ENCODE data around the gene PRKRIP1. TPM values are rescaled to one million over a fixed set of nuclear protein-coding genes. Genes with fewer than 3 reads are reported as not detected.

Gene PRKRIP1
- total RNA-seq, 1 donor from 2014 or later: 44.8 TPM

DNA sequence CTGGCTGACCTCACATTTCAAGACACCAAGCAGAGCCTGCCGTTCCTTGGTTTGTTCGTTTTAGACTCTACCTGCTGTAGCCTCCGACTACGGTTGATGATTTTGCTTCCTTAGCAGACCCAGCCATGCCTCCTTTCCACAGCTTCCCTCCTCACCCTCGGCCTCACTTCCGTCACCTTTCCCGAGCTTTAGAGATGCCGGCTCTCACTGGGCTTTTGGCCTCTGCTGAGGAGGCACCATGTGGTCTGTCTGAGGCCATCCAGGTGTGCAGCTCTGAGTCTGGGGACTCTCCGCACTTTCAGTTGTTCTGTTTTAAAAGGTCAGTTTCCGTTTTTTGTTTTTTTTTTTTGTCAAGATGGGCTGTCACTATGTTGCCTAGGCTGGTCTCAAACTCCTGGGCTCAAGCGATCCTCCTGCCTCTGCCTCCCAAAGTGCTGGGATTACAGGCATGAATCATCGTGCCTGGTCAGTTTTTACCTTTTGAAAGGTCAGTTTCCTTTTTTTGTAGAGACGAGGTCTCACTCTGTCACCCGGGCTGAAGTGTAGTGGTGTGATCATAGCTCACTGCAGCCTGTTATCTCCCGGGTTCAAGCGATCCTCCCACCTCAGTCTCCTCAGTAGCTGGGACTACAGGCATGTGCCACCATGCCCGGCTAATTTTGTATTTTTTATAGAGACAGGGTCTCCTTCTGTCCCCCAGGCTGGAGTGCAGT is 49.0 kb downstream of the PRKRIP1 start:
- Mint-ChIP-seq H3K4me3 (ENCODE audit: low read depth) (no peak overlapping the region), H3K27me3 (no peaks in the 10 kb centered on the region), H3K9me3 (ENCODE audit: low read depth) (no peaks in the 10 kb centered on the region), H3K36me3 (ENCODE audit: insufficient read depth) (peaks cover 4% of the 10 kb centered on the region), H3K27ac (peak overlapping the region; percentile 23), H3K4me1 (ENCODE audit: low read depth) (no peaks in the 10 kb centered on the region)
- TF ChIP-seq, protein P1, sequence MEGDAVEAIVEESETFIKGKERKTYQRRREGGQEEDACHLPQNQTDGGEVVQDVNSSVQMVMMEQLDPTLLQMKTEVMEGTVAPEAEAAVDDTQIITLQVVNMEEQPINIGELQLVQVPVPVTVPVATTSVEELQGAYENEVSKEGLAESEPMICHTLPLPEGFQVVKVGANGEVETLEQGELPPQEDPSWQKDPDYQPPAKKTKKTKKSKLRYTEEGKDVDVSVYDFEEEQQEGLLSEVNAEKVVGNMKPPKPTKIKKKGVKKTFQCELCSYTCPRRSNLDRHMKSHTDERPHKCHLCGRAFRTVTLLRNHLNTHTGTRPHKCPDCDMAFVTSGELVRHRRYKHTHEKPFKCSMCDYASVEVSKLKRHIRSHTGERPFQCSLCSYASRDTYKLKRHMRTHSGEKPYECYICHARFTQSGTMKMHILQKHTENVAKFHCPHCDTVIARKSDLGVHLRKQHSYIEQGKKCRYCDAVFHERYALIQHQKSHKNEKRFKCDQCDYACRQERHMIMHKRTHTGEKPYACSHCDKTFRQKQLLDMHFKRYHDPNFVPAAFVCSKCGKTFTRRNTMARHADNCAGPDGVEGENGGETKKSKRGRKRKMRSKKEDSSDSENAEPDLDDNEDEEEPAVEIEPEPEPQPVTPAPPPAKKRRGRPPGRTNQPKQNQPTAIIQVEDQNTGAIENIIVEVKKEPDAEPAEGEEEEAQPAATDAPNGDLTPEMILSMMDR (IDR thresholded peaks at IDR 0.05; ENCODE audit: unreplicated experiment): no peak
- DNase-seq (ENCODE audit: low spot score, unreplicated experiment): no peak

DNA sequence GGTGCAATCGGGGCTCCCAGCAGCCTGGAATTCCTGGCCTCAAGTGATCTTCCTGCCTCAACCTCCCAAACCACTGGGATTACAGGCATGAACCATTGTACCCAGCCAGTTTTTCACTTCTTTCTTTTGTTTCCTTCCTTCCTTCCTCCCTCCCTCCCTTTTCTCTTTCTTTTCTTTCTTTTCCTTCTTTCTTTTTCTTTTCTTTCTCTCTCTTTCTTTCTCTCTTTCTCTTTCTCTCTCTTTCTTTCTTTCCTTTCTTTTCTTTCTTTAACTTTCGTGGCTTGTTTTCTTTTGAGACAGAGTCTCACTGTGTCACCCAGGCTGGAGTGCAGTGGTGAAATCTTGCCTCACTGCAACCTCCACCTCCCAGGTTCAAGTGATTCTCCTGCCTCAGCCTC is 49.5 kb downstream of the PRKRIP1 start:
- H3K27ac Mint-ChIP-seq: no peak overlapping the region

DNA sequence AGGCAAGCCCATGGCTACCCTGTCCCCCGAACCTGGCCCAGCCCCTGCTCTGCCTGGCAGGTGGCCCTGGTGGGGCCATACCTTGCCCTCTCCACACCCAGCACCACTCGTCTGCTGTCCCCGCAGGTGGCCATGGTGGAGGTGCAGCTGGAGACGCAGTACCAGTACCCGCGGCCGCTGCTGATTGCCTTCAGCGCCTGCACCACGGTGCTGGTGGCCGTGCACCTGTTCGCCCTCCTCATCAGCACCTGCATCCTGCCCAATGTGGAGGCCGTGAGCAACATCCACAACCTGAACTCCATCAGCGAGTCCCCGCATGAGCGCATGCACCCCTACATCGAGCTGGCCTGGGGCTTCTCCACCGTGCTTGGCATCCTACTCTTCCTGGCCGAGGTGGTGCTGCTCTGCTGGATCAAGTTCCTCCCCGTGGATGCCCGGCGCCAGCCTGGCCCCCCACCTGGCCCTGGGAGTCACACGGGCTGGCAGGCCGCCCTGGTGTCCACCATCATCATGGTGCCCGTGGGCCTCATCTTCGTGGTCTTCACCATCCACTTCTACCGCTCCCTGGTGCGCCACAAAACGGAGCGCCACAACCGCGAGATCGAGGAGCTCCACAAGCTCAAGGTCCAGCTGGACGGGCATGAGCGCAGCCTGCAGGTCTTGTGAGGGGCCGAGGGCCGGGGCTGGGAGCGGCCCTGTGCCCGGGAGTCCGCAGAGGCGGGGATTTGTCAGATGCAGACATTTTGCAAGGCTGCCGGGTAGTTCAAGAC is 50.4 kb downstream of the PRKRIP1 start:
- Mint-ChIP-seq H3K27me3 (no peaks in the 10 kb centered on the region), H3K27ac (no peak overlapping the region), H3K9me3 (ENCODE audit: low read depth) (no peaks in the 10 kb centered on the region), H3K4me1 (ENCODE audit: low read depth) (no peaks in the 10 kb centered on the region), H3K4me3 (ENCODE audit: low read depth) (no peak overlapping the region), H3K36me3 (ENCODE audit: insufficient read depth) (peaks cover 4% of the 10 kb centered on the region)
- DNase-seq (ENCODE audit: low spot score, unreplicated experiment): no peak
- TF ChIP-seq, protein P1 (IDR thresholded peaks at IDR 0.05; ENCODE audit: unreplicated experiment): no peak

More for the DNA sequence above, 49.5 kb downstream of the PRKRIP1 start:
- Mint-ChIP-seq H3K4me3 (ENCODE audit: low read depth) (no peak overlapping the region), H3K27me3 (no peaks in the 10 kb centered on the region), H3K4me1 (ENCODE audit: low read depth) (no peaks in the 10 kb centered on the region), H3K9me3 (ENCODE audit: low read depth) (no peaks in the 10 kb centered on the region), H3K36me3 (ENCODE audit: insufficient read depth) (peaks cover 4% of the 10 kb centered on the region)
- DNase-seq (ENCODE audit: low spot score, unreplicated experiment): no peak
- TF ChIP-seq, protein P1 (IDR thresholded peaks at IDR 0.05; ENCODE audit: unreplicated experiment): no peak

DNA sequence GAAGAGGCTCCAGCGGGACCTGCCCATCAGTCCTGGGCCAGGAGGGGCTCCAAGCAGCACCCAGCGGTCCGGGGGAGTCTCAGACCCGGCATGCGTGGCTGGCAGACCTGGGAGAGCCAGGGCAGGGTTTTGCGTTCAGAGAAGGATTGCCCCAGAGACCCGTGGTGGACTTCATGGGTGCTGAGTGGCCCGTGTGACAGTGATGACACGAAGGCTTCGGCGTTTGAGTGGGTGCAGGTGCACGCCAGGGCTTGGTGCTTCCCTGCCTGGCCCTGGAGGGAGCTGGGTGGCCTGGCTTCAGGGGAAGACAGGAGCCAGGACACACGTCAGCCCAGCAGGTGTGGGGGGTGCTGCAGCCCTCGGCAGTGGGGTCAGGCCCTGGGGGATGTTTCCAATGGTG is 51.1 kb downstream of the PRKRIP1 start:
- Mint-ChIP-seq H3K27ac (no peak overlapping the region), H3K4me1 (ENCODE audit: low read depth) (no peaks in the 10 kb centered on the region), H3K27me3 (no peaks in the 10 kb centered on the region), H3K4me3 (ENCODE audit: low read depth) (no peak overlapping the region), H3K9me3 (ENCODE audit: low read depth) (no peaks in the 10 kb centered on the region), H3K36me3 (ENCODE audit: insufficient read depth) (peaks cover 4% of the 10 kb centered on the region)
- TF ChIP-seq, protein P1 (IDR thresholded peaks at IDR 0.05; ENCODE audit: unreplicated experiment): no peak
- no peak for DNase-seq (ENCODE audit: low spot score, unreplicated experiment)

DNA sequence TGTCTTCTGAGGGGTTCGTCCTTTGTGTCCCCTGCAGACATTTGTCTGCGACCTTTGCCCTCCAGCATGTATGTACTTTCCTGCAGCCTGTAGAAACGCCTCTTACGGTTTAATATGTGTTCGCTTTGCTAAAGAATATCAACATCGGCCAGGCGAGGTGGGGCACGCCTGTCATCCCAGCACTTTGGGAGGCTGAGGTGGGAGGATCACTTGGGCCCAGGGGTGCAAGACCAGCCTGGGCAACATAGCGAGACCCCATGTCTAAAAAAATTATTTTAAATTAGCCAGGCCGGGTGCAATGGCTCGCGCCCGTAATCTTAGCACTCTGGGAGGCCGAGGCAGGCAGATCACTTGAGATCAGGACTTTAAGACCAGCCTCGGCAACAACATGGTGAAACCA is 53.0 kb downstream of the PRKRIP1 start:
- Mint-ChIP-seq H3K27ac (no peak overlapping the region), H3K4me1 (ENCODE audit: low read depth) (no peaks in the 10 kb centered on the region), H3K9me3 (ENCODE audit: low read depth) (no peaks in the 10 kb centered on the region), H3K4me3 (ENCODE audit: low read depth) (no peak overlapping the region), H3K36me3 (ENCODE audit: insufficient read depth) (peaks cover 4% of the 10 kb centered on the region), H3K27me3 (no peaks in the 10 kb centered on the region)
- TF ChIP-seq, protein P1 (IDR thresholded peaks at IDR 0.05; ENCODE audit: unreplicated experiment): no peak
- DNase-seq (ENCODE audit: low spot score, unreplicated experiment): no peak
